Memory B cell (primary cell): ENCODE data around the gene CD80.
"Not testable (repeated sequence)": the region's sequence is repeated elsewhere in the genome, so short reads cannot be mapped to it uniquely, and the experiment has no call there.

Experiments
- ATAC-seq: fragments of 150-1000 bp; cut with Tn5 transposase; 2 replicates; pipeline ENCODE4 v1.10.0; 2021; ENCODE audit warnings: low read depth, mild to moderate bottlenecking, moderate library complexity
- DNase-seq, 2 donors: peaks; one replicate each; pipeline ENCODE4 v3.0.0; 2022; ENCODE audit warnings: low spot score in 2 of 2
- H3K27ac Mint-ChIP-seq: one replicate; pipeline ENCODE4 v1.8.0; 2022; ENCODE audit warnings: mild to moderate bottlenecking, moderate library complexity, mixed read lengths
- H3K27me3 Mint-ChIP-seq: one replicate; pipeline ENCODE4 v1.8.0; 2022; ENCODE audit warnings: mixed read lengths
- H3K36me3 Mint-ChIP-seq: one replicate; pipeline ENCODE4 v1.8.0; 2022; ENCODE audit warnings: mild to moderate bottlenecking, mixed read lengths
- H3K4me1 Mint-ChIP-seq: one replicate; pipeline ENCODE4 v1.8.0; 2022; ENCODE audit warnings: mixed read lengths
- H3K4me3 Mint-ChIP-seq: one replicate; pipeline ENCODE4 v1.8.0; 2022; ENCODE audit warnings: mild to moderate bottlenecking, moderate library complexity, mixed read lengths
- H3K9me3 Mint-ChIP-seq: one replicate; pipeline ENCODE4 v1.8.0; 2022; ENCODE audit warnings: mixed read lengths

CD80 gene

GRCh38 chr3:119569156-119569555 is 9.7 kb upstream of the CD80 start:
- Mint-ChIP-seq H3K4me3 (no peak overlapping the region), H3K9me3 (no peaks in the 10 kb centered on the region), H3K27me3 (no peaks in the 10 kb centered on the region), H3K27ac (no peak overlapping the region), H3K36me3 (no peaks in the 10 kb centered on the region), H3K4me1 (peaks cover 2% of the 10 kb centered on the region)
- no peak for ATAC-seq
- no peak for DNase-seq

GRCh38 chr3:119563334-119563733 is 3.9 kb upstream of the CD80 start:
- peak overlapping the region; percentile 99 for H3K27ac Mint-ChIP-seq
- not testable (repeated sequence) for H3K4me3 Mint-ChIP-seq, ATAC-seq, DNase-seq, H3K27me3 Mint-ChIP-seq, H3K9me3 Mint-ChIP-seq, H3K36me3 Mint-ChIP-seq
- H3K4me1 Mint-ChIP-seq = peaks cover 14% of the 10 kb centered on the region

GRCh38 chr3:119562307-119562961 is 3.0 kb upstream of the CD80 start:
- Mint-ChIP-seq H3K4me3 (peak overlapping the region; percentile 76), H3K27ac (peak overlapping the region; percentile 99), H3K27me3 (no peaks in the 10 kb centered on the region), H3K9me3 (no peaks in the 10 kb centered on the region), H3K36me3 (no peaks in the 10 kb centered on the region), H3K4me1 (peaks cover 21% of the 10 kb centered on the region)
- peak; percentile 75 for ATAC-seq
- DNase-seq = peak; percentile 79 to 82

GRCh38 chr3:119560160-119560559 is 746 bp upstream of the CD80 start:
- no peak for DNase-seq
- Mint-ChIP-seq H3K4me3 (peak overlapping the region; percentile 81), H3K4me1 (peaks cover 40% of the 10 kb centered on the region), H3K9me3 (no peaks in the 10 kb centered on the region), H3K27me3 (no peaks in the 10 kb centered on the region), H3K27ac (peak overlapping the region; percentile 99), H3K36me3 (no peaks in the 10 kb centered on the region)
- ATAC-seq = no peak

GRCh38 chr3:119558626-119559317 is 642 bp downstream of the CD80 start:
- H3K27me3 Mint-ChIP-seq = no peaks in the 10 kb centered on the region
- H3K9me3 Mint-ChIP-seq = no peaks in the 10 kb centered on the region
- H3K36me3 Mint-ChIP-seq = peaks cover 2% of the 10 kb centered on the region
- H3K27ac Mint-ChIP-seq = peak overlapping the region; percentile 99
- peaks cover 50% of the 10 kb centered on the region for H3K4me1 Mint-ChIP-seq
- DNase-seq = no peak
- ATAC-seq = no peak
- H3K4me3 Mint-ChIP-seq = peak overlapping the region; percentile 81

- peak overlapping the region; percentile 81 for H3K4me3 Mint-ChIP-seq
- H3K36me3 Mint-ChIP-seq = peaks cover 2% of the 10 kb centered on the region
- H3K27ac Mint-ChIP-seq = peak overlapping the region; percentile 99
- no peaks in the 10 kb centered on the region for H3K27me3 Mint-ChIP-seq
- no peak for ATAC-seq
- H3K9me3 Mint-ChIP-seq = no peaks in the 10 kb centered on the region
- peaks cover 56% of the 10 kb centered on the region for H3K4me1 Mint-ChIP-seq
- no peak for DNase-seq
Measured at GRCh38 chr3:119557877-119558269, 1.5 kb downstream of the CD80 start.

- DNase-seq (no peak), ATAC-seq (no peak)
- H3K4me1 Mint-ChIP-seq = peaks cover 57% of the 10 kb centered on the region
- peak overlapping the region; percentile 81 for H3K4me3 Mint-ChIP-seq
- peaks cover 2% of the 10 kb centered on the region for H3K36me3 Mint-ChIP-seq
- peak overlapping the region; percentile 99 for H3K27ac Mint-ChIP-seq
- no peaks in the 10 kb centered on the region for H3K27me3 Mint-ChIP-seq
- no peaks in the 10 kb centered on the region for H3K9me3 Mint-ChIP-seq
Measured at GRCh38 chr3:119557192-119557876, 2.1 kb downstream of the CD80 start.

- DNase-seq (no peak), ATAC-seq (no peak)
- H3K27ac Mint-ChIP-seq = peak overlapping the region; percentile 99
- no peaks in the 10 kb centered on the region for H3K27me3 Mint-ChIP-seq
- H3K9me3 Mint-ChIP-seq = no peaks in the 10 kb centered on the region
- H3K36me3 Mint-ChIP-seq = peaks cover 2% of the 10 kb centered on the region
- peak overlapping the region; percentile 81 for H3K4me3 Mint-ChIP-seq
- H3K4me1 Mint-ChIP-seq = peaks cover 65% of the 10 kb centered on the region
Measured at GRCh38 chr3:119555929-119556328, 3.5 kb downstream of the CD80 start.

- peak overlapping the region; percentile 81 for H3K4me3 Mint-ChIP-seq
- H3K36me3 Mint-ChIP-seq = peaks cover 2% of the 10 kb centered on the region
- no peaks in the 10 kb centered on the region for H3K27me3 Mint-ChIP-seq
- ATAC-seq (peak; percentile 53), DNase-seq (peak in 1 of 2 donors; percentile 37)
- H3K27ac Mint-ChIP-seq = peak overlapping the region; percentile 99
- H3K9me3 Mint-ChIP-seq = no peaks in the 10 kb centered on the region
- peaks cover 68% of the 10 kb centered on the region for H3K4me1 Mint-ChIP-seq
Measured at GRCh38 chr3:119555309-119555735, 4.1 kb downstream of the CD80 start.

- H3K9me3 Mint-ChIP-seq = no peaks in the 10 kb centered on the region
- ATAC-seq = no peak
- H3K4me3 Mint-ChIP-seq = peak overlapping the region; percentile 81
- H3K27ac Mint-ChIP-seq = peak overlapping the region; percentile 99
- H3K4me1 Mint-ChIP-seq = peaks cover 70% of the 10 kb centered on the region
- H3K36me3 Mint-ChIP-seq = peaks cover 2% of the 10 kb centered on the region
- no peaks in the 10 kb centered on the region for H3K27me3 Mint-ChIP-seq
- no peak for DNase-seq
Measured at GRCh38 chr3:119553823-119554415, 5.5 kb downstream of the CD80 start.

GRCh38 chr3:119552928-119553327 is 6.5 kb downstream of the CD80 start:
- not testable (repeated sequence) for H3K36me3 Mint-ChIP-seq, DNase-seq, ATAC-seq, H3K4me3 Mint-ChIP-seq, H3K27me3 Mint-ChIP-seq, H3K9me3 Mint-ChIP-seq
- peaks cover 68% of the 10 kb centered on the region for H3K4me1 Mint-ChIP-seq
- H3K27ac Mint-ChIP-seq = peak overlapping the region; percentile 92

- Mint-ChIP-seq H3K4me3 (peak overlapping the region; percentile 73), H3K4me1 (peaks cover 68% of the 10 kb centered on the region), H3K36me3 (peaks cover 2% of the 10 kb centered on the region), H3K27me3 (no peaks in the 10 kb centered on the region), H3K27ac (peak overlapping the region; percentile 92), H3K9me3 (no peaks in the 10 kb centered on the region)
- DNase-seq (no peak), ATAC-seq (peak; percentile 66)
Measured at GRCh38 chr3:119551598-119551997, 7.8 kb downstream of the CD80 start.

- H3K4me3 Mint-ChIP-seq = peak overlapping the region; percentile 69
Measured at GRCh38 chr3:119550192-119550910, 9.1 kb downstream of the CD80 start.

More at GRCh38 chr3:119550192-119550910, 9.1 kb downstream of the CD80 start:
- no peaks in the 10 kb centered on the region for H3K9me3 Mint-ChIP-seq
- no peak for ATAC-seq
- DNase-seq = no peak
- H3K36me3 Mint-ChIP-seq = peaks cover 2% of the 10 kb centered on the region
- H3K27ac Mint-ChIP-seq = peak overlapping the region; percentile 92
- H3K27me3 Mint-ChIP-seq = no peaks in the 10 kb centered on the region
- peaks cover 65% of the 10 kb centered on the region for H3K4me1 Mint-ChIP-seq
